HG03342 (cell line): ENCODE results near the gene NELFB.

ENCODE experiments used
- ATAC-seq: cut with Tn5 transposase; IDR thresholded peaks from one replicate; pipeline ENCODE4 v1.9.1; 2021; ENCODE audit warnings: mild to moderate bottlenecking, moderate library complexity; ENCODE audit not compliant: unreplicated experiment

The NELFB gene

GRCh38 chr9:137280474-137281344, 25.6 kb downstream of the NELFB start:
- ATAC-seq: no peak

- no peak for ATAC-seq
These were observed 26.4 kb downstream of the NELFB start for GRCh38 chr9:137281345-137282116.

- ATAC-seq: peak; percentile 23
These were observed 31.9 kb downstream of the NELFB start for GRCh38 chr9:137286975-137287383.

GRCh38 chr9:137293094-137293481, 38.0 kb downstream of the NELFB start:
- no peak for ATAC-seq

GRCh38 chr9:137293482-137294090, 38.5 kb downstream of the NELFB start:
- no peak for ATAC-seq

- ATAC-seq: no peak
These were observed 39.1 kb downstream of the NELFB start for GRCh38 chr9:137294091-137294680.

- ATAC-seq: no peak
These were observed 39.6 kb downstream of the NELFB start for GRCh38 chr9:137294681-137295237.

GRCh38 chr9:137295238-137295811, 40.2 kb downstream of the NELFB start:
- peak; percentile 62 for ATAC-seq

GRCh38 chr9:137295849-137296669, 40.9 kb downstream of the NELFB start:
- ATAC-seq: no peak

- no peak for ATAC-seq
These were observed 41.8 kb downstream of the NELFB start for GRCh38 chr9:137296670-137297664.

GRCh38 chr9:137297966-137298365, 42.8 kb downstream of the NELFB start:
- ATAC-seq: no peak

GRCh38 chr9:137298401-137299202, 43.5 kb downstream of the NELFB start:
- ATAC-seq: no peak

- no peak for ATAC-seq
These were observed 44.1 kb downstream of the NELFB start for GRCh38 chr9:137299203-137299565.

- no peak for ATAC-seq
These were observed 44.8 kb downstream of the NELFB start for GRCh38 chr9:137299938-137300337.

GRCh38 chr9:137300567-137301080, 45.5 kb downstream of the NELFB start:
- no peak for ATAC-seq

GRCh38 chr9:137301081-137301947, 46.2 kb downstream of the NELFB start:
- peak; percentile 11 for ATAC-seq

- ATAC-seq: peak; percentile 65
These were observed 47.0 kb downstream of the NELFB start, which contains the start of gene NRARP for GRCh38 chr9:137302118-137302448. NRARP (minus strand) TSS chr9:137302271; CDS start chr9:137301928, 343 bp downstream.
